H1 (cell line): ENCODE results near the gene ARMC7. TPM values are rescaled to one million over a fixed set of nuclear protein-coding genes. Genes with fewer than 3 reads are reported as not detected.

Experiments
- CTCF ChIA-PET: fragments of 300-600 bp; sonication (Branson Sonifier 250); formaldehyde crosslinking; loops from one replicate; lab custom pipeline; 2021; ENCODE audit not compliant: partially characterized antibody; lab: Charles Lee
- POLR2A ChIA-PET: fragments of 300-600 bp; sonication (Branson Sonifier 250); formaldehyde crosslinking; loops from one replicate; lab custom pipeline; 2021; ENCODE audit warnings: inconsistent platforms; ENCODE audit not compliant: partially characterized antibody; lab: Charles Lee
- DNase-seq, 2 experiments: peaks; one replicate each; pipeline versions ENCODE4 v3.0.0 to v3.0.0-alpha.2; 2010 to 2022; ENCODE audit warnings: low spot score in 2 of 2, low read depth in 1 of 2, mixed read lengths in 1 of 2
- FAIRE-seq: peaks from 2 replicates; lab custom pipeline; 2011; peaks lifted over from hg19 to GRCh38; lab: Jason Lieb, UNC
- H2AFZ ChIP-seq: 2 replicates; pipeline ENCODE4 v1.8.1; 2012; ENCODE audit warnings: low read length, inconsistent platforms
- H2AK5ac ChIP-seq: 2 replicates; pipeline ENCODE4 v1.6.1; 2013; ENCODE audit warnings: low read depth, low read length
- H2BK120ac ChIP-seq: replicated peaks from 2 replicates; pipeline ENCODE3; 2013; ENCODE audit warnings: low read depth, low read length, inconsistent platforms
- H2BK12ac ChIP-seq: 2 replicates; pipeline ENCODE4 v1.6.1; 2013; ENCODE audit warnings: low read depth, low read length
- H2BK15ac ChIP-seq: 2 replicates; pipeline ENCODE4 v1.6.1; 2013; ENCODE audit warnings: low read length
- H2BK20ac ChIP-seq: 2 replicates; pipeline ENCODE4 v1.6.1; 2013; ENCODE audit warnings: low read length
- H2BK5ac ChIP-seq: 2 replicates; pipeline ENCODE4 v1.6.1; 2013; ENCODE audit warnings: low read depth, low read length
- H3K14ac ChIP-seq: 2 replicates; pipeline ENCODE4 v1.6.1; 2013; ENCODE audit warnings: inconsistent platforms; ENCODE audit not compliant: insufficient read length
- H3K18ac ChIP-seq: 2 replicates; pipeline ENCODE4 v1.6.1; 2013; ENCODE audit warnings: low read length; ENCODE audit errors: extremely low read depth
- H3K23ac ChIP-seq: 2 replicates; pipeline ENCODE4 v1.6.1; 2013; ENCODE audit warnings: inconsistent platforms; ENCODE audit not compliant: insufficient read length
- H3K23me2 ChIP-seq: 2 replicates; pipeline ENCODE4 v1.6.1; 2013; ENCODE audit warnings: low read depth, low read length
- H3K27ac ChIP-seq: 2 replicates; pipeline ENCODE4 v1.6.1; 2011; ENCODE audit warnings: low read depth, low read length, inconsistent platforms
- H3K27me3 ChIP-seq, 4 experiments: replicated peaks in 1 of 4; 1 replicate in 1 of 4; 2 replicates in 3 of 4; pipeline versions ENCODE4 v1.6.1 to v1.8.1; 2011 to 2013; ENCODE audit warnings: low read length in 3 of 4, mild to moderate bottlenecking in 3 of 4, inconsistent platforms in 2 of 4, mixed read lengths in 2 of 4, moderate library complexity in 1 of 4; ENCODE audit not compliant: control insufficient read depth in 3 of 4, insufficient read depth in 3 of 4; ENCODE audit errors: extremely low read depth in 1 of 4
- H3K36me3 ChIP-seq, 4 experiments: 2 replicates each; pipeline versions ENCODE4 v1.6.1 to v1.8.1; 2011 to 2013; ENCODE audit warnings: mild to moderate bottlenecking in 4 of 4, low read length in 3 of 4, moderate library complexity in 2 of 4, control low read depth in 1 of 4, inconsistent platforms in 1 of 4; ENCODE audit not compliant: insufficient read depth in 4 of 4, control insufficient read depth in 2 of 4
- H3K4ac ChIP-seq: replicated peaks from 2 replicates; pipeline ENCODE3; 2013; ENCODE audit warnings: low read length, low read depth, mixed read lengths, inconsistent platforms; ENCODE audit not compliant: insufficient read length
- H3K4me1 ChIP-seq, 4 experiments: replicated peaks in 1 of 4; 1 replicate in 1 of 4; 2 replicates in 3 of 4; pipeline versions ENCODE4 v1.6.1 to v1.8.1; 2011 to 2013; ENCODE audit warnings: low read length in 3 of 4, inconsistent platforms in 2 of 4, mixed read lengths in 1 of 4; ENCODE audit not compliant: insufficient read depth in 4 of 4, control insufficient read depth in 3 of 4
- H3K4me2 ChIP-seq, 2 experiments: 2 replicates each; pipeline versions ENCODE4 v1.6.1 to v1.8.1; 2011 to 2013; ENCODE audit warnings: low read depth in 2 of 2, low read length in 2 of 2, control low read depth in 1 of 2, inconsistent platforms in 1 of 2, mild to moderate bottlenecking in 1 of 2; ENCODE audit not compliant: insufficient read depth in 1 of 2
- H3K4me3 ChIP-seq, 4 experiments: fragments of 200-600, 300-600 bp in 1 of 4; sonication (generic), shearing (Covaris generic), sonication (Bioruptor Twin) in 1 of 4; 2 replicates each; pipeline versions ENCODE4 v1.5.1 to v1.8.1; 2011 to 2016; ENCODE audit warnings: low read length in 4 of 4, low read depth in 3 of 4, control low read depth in 2 of 4, inconsistent platforms in 2 of 4, mild to moderate bottlenecking in 2 of 4, mixed read lengths in 1 of 4, moderate library complexity in 1 of 4; ENCODE audit not compliant: insufficient read depth in 2 of 4; ENCODE audit errors: extremely low read depth in 1 of 4
- H3K56ac ChIP-seq: replicated peaks from 2 replicates; pipeline ENCODE3; 2013; ENCODE audit warnings: low read depth, mild to moderate bottlenecking, mixed read lengths, low read length, inconsistent platforms; ENCODE audit not compliant: insufficient read length
- H3K79me1 ChIP-seq: 2 replicates; pipeline ENCODE4 v1.6.1; 2013; ENCODE audit warnings: low read depth, low read length, control low read depth
- H3K79me2 ChIP-seq, 2 experiments: 2 replicates each; pipeline versions ENCODE4 v1.6.1 to v1.8.1; 2012 to 2013; ENCODE audit warnings: low read length in 2 of 2, mild to moderate bottlenecking in 2 of 2, inconsistent platforms in 1 of 2; ENCODE audit not compliant: insufficient read depth in 2 of 2, control insufficient read depth in 1 of 2
- H3K9ac ChIP-seq, 4 experiments: replicated peaks in 1 of 4; 1 replicate in 1 of 4; 2 replicates in 3 of 4; pipeline versions ENCODE4 v1.6.1 to v1.8.1; 2011 to 2013; ENCODE audit warnings: low read depth in 3 of 4, low read length in 3 of 4, control low read depth in 2 of 4, mild to moderate bottlenecking in 2 of 4, moderate library complexity in 2 of 4, inconsistent platforms in 1 of 4; ENCODE audit errors: extremely low read depth in 1 of 4
- H3K9me3 ChIP-seq, 2 experiments: 2 replicates each; pipeline versions ENCODE4 v1.6.1 to v1.8.1; 2012 to 2013; ENCODE audit warnings: mild to moderate bottlenecking in 2 of 2, moderate library complexity in 2 of 2, control low read depth in 1 of 2, inconsistent platforms in 1 of 2, low read depth in 1 of 2, low read length in 1 of 2, mixed read lengths in 1 of 2; ENCODE audit not compliant: insufficient read depth in 2 of 2
- H4K20me1 ChIP-seq, 2 experiments: replicated peaks in 1 of 2; 2 replicates each; pipeline versions ENCODE3 to v1.8.1; 2011 to 2013; ENCODE audit warnings: inconsistent platforms in 2 of 2, low read length in 2 of 2, mild to moderate bottlenecking in 1 of 2; ENCODE audit not compliant: insufficient read depth in 2 of 2, control insufficient read depth in 1 of 2
- H4K5ac ChIP-seq: 2 replicates; pipeline ENCODE4 v1.6.1; 2013; ENCODE audit warnings: low read length, low read depth, mixed read lengths, inconsistent platforms; ENCODE audit not compliant: insufficient read length
- H4K8ac ChIP-seq: 2 replicates; pipeline ENCODE4 v1.8.0; 2013; ENCODE audit warnings: mild to moderate bottlenecking, moderate library complexity, low read length, inconsistent platforms; ENCODE audit not compliant: insufficient read depth; ENCODE audit errors: extremely low read depth
- H4K91ac ChIP-seq: replicated peaks from 2 replicates; pipeline ENCODE3; 2013; ENCODE audit warnings: low read length, mixed read lengths, inconsistent platforms; ENCODE audit not compliant: insufficient read length
- CBX8 ChIP-seq: fragments of 300-800, 300-1000 bp; sonication (generic); IDR thresholded peaks from 2 replicates; pipeline ENCODE4 v1.7.1; 2016; ENCODE audit warnings: low read depth, low read length, borderline replicate concordance
- JUN ChIP-seq: IDR thresholded peaks from 2 replicates; pipeline ENCODE4 v1.6.1; 2011; ENCODE audit warnings: low read depth, mild to moderate bottlenecking, improper control_type of control experiment, low read length
- JUND ChIP-seq: IDR thresholded peaks from 2 replicates; pipeline ENCODE4 v1.6.1; 2011; ENCODE audit warnings: mild to moderate bottlenecking, improper control_type of control experiment, low read length
- KDM5A ChIP-seq: fragments of 200-600 bp; IDR thresholded peaks from 2 replicates; pipeline ENCODE4 v1.7.1; 2012; ENCODE audit warnings: mild to moderate bottlenecking, low read length, inconsistent platforms, mixed read lengths
- SIRT6 ChIP-seq: IDR thresholded peaks from one replicate; pipeline ENCODE4 v1.7.1; 2012; ENCODE audit warnings: low read length, inconsistent platforms
- TAF1 ChIP-seq: IDR thresholded peaks from 2 replicates; pipeline ENCODE4 v1.6.1; 2011; ENCODE audit warnings: mild to moderate bottlenecking, low read depth, low read length
- TAF7 ChIP-seq: optimal IDR thresholded peaks from 2 replicates; pipeline ENCODE3; 2011; ENCODE audit warnings: low read depth, mild to moderate bottlenecking, inconsistent platforms, low read length, moderate library complexity, borderline replicate concordance
- WGBS, 2 experiments: shearing (Covaris generic) in 1 of 2; methylation state at CpG; one replicate each; pipeline versions ENCODE4 v1.1.6 to v1.1.7; 2013 to 2015; ENCODE audit warnings: low lambda C conversion rate in 2 of 2, mixed read lengths in 2 of 2, inconsistent platforms in 1 of 2, low coverage in 1 of 2, missing lambda C conversion rate in 1 of 2; ENCODE audit not compliant: insufficient replicate concordance in 2 of 2, insufficient coverage in 1 of 2, insufficient read length in 1 of 2; ENCODE audit errors: extremely low coverage in 1 of 2, missing lambda C conversion rate in 1 of 2; 5-methylcytosine and 5-hydroxymethylcytosine counted together
- polyA plus RNA-seq, 7 experiments: library from polyadenylated mRNA; depleted of rRNA in 3 of 7; stranded (reverse) in 5 of 7; unstranded in 2 of 7; fragments of >200 nt in 5 of 7; fragments of 200-250 nt in 2 of 7; gene quantifications; 1 replicate in 5 of 7; 2 replicates in 1 of 7; 4 replicates in 1 of 7; pipeline versions ENCODE4 v1.2.1 to v1.2.3, GENCODE V29; 2011 to 2013; ENCODE audit warnings: missing spikeins in 2 of 7, mixed read lengths in 2 of 7
- total RNA-seq: library from RNA; stranded (reverse); fragmentation: NEBNext Ultra II Directional; extraction: Animal tissue kit (Norgen Biotek cat#: 25700); gene quantifications from 2 replicates; pipeline ENCODE4 v1.2.1, GENCODE V29; 2021
- TF ChIP-seq, protein P1 (sequence below), 3 experiments: IDR thresholded peaks; 1 replicate in 2 of 3; 2 replicates in 1 of 3; pipeline versions ENCODE4 v1.5.1 to v1.6.1; 2011; ENCODE audit warnings: low read length in 3 of 3, mild to moderate bottlenecking in 3 of 3, inconsistent platforms in 2 of 3, low read depth in 1 of 3, moderate library complexity in 1 of 3; ENCODE audit not compliant: insufficient read depth in 1 of 3; ENCODE audit errors: control extremely low read depth in 1 of 3

The ARMC7 gene
- total and polyA plus RNA-seq, 2 of the 8 experiments (the other 6 are each of a cell fraction or from before 2014, with no cell fraction given) = 9.8 to 13.6 TPM

DNA sequence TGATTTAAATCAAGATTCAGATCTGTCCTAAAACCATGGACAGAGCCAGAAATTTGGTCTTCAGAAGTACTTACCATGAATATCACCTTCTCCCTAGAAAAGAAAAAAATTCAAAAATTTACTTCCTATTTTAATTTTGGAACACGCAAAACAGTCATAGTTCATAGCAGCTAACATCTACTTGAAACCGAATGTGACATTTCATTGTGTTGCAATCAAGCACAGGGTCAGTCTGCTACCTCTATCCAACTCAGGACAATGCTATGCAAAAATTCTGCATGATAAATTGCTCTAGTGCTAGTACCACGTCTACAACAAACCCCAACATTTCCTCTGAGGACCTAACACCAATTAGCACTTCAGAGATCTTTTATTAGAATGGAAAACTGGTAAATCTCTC, 36.8 kb downstream of the ARMC7 start:
- Histone ChIP-seq H3K4me3 (no peak overlapping the region), H2AFZ (no peak overlapping the region), H3K4ac (no peak overlapping the region), H3K23ac (no peak overlapping the region), H3K36me3 (peaks cover 41 to 73% (median 60%) of the 10 kb centered on the region in 4 experiments), H2BK15ac (no peak overlapping the region), H2BK5ac (no peak overlapping the region), H3K27ac (no peak overlapping the region), H3K4me2 (no peak overlapping the region), H4K20me1 (peaks cover 3 to 14% of the 10 kb centered on the region in 2 experiments), H2BK20ac (no peak overlapping the region), H3K14ac (no peak overlapping the region), H2AK5ac (no peak overlapping the region), H4K8ac (no peak overlapping the region), H3K4me1 (peaks cover 0 to 2% (median 0%) of the 10 kb centered on the region in 4 experiments; a peak in 1 of 7 replicates), H3K18ac (no peak overlapping the region), H2BK12ac (no peak overlapping the region), H2BK120ac (no peak overlapping the region), H3K23me2 (no peaks in the 10 kb centered on the region; the same call in 1 of the 2 replicates), H3K79me1 (0 out of 2 replicates have a peak, but pooled peaks cover 2% of the 10 kb centered on the region), H3K79me2 (peaks cover 8 to 52% of the 10 kb centered on the region in 2 experiments), H3K9ac (no peak overlapping the region), H4K91ac (no peak overlapping the region), H3K56ac (no peak overlapping the region), H3K27me3 (no peaks in the 10 kb centered on the region), H3K9me3 (no peaks in the 10 kb centered on the region), H4K5ac (no peak overlapping the region)
- 93% methylated on average over 3 of the region's 3 CpGs; no CpG with 5 or more reads in 1 of the 2 experiments for WGBS, 2 experiments
- DNase-seq (no peak), FAIRE-seq (no peak)
- CTCF ChIA-PET = interaction anchor here (1.4 to 2.2 kb wide), 3 partner anchors 25 to 55 kb away, joined by 3 to 11 read pairs (median 10); no protein-coding TSS in a partner anchor
- TF ChIP-seq, protein P1, sequence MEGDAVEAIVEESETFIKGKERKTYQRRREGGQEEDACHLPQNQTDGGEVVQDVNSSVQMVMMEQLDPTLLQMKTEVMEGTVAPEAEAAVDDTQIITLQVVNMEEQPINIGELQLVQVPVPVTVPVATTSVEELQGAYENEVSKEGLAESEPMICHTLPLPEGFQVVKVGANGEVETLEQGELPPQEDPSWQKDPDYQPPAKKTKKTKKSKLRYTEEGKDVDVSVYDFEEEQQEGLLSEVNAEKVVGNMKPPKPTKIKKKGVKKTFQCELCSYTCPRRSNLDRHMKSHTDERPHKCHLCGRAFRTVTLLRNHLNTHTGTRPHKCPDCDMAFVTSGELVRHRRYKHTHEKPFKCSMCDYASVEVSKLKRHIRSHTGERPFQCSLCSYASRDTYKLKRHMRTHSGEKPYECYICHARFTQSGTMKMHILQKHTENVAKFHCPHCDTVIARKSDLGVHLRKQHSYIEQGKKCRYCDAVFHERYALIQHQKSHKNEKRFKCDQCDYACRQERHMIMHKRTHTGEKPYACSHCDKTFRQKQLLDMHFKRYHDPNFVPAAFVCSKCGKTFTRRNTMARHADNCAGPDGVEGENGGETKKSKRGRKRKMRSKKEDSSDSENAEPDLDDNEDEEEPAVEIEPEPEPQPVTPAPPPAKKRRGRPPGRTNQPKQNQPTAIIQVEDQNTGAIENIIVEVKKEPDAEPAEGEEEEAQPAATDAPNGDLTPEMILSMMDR (IDR thresholded peaks at IDR 0.05; ENCODE audit: control extremely low read depth in 1 of 3, insufficient read depth in 1 of 3, low read depth in 1 of 3, low read length in 3 of 3) = no peak
- TF ChIP-seq JUN (no peak), KDM5A (no peak), TAF1 (no peak), CBX8 (no peak), SIRT6 (no peak), JUND (no peak), TAF7 (no peak)
- POLR2A ChIA-PET = interaction anchor here (0.6 to 8.0 kb wide), 7 partner anchors 8 to 24 kb away, joined by 3 to 83 read pairs (median 6); partner anchors contain the start of genes JPT1 and NT5C
